Activated B cell treated with CpG ODN at 0.5 μM for 24 hours (primary cell): ENCODE measurements around the gene VEZT. TPM values are rescaled to one million over a fixed set of nuclear protein-coding genes. Genes with fewer than 3 reads are reported as not detected.

Source experiments
- ATAC-seq: fragments of 200-7000 bp; cut with Tn5 transposase; one replicate; pipeline ENCODE4 v1.10.0; 2021; ENCODE audit warnings: low read depth, mild to moderate bottlenecking, moderate library complexity
- CTCF ChIA-PET: fragments of 350-600 bp; sonication (Branson Sonifier 250); formaldehyde crosslinking; loops from one replicate; lab custom pipeline; 2021; ENCODE audit warnings: antibody characterized with exemption; lab: Charles Lee
- POLR2A ChIA-PET: fragments of 350-600 bp; sonication (Branson Sonifier 250); formaldehyde crosslinking; loops from one replicate; lab custom pipeline; 2021; ENCODE audit warnings: antibody characterized with exemption; lab: Charles Lee
- DNase-seq: peaks from one replicate; pipeline ENCODE4 v3.0.0; 2022
- H3K27ac Mint-ChIP-seq: one replicate; pipeline ENCODE4 v1.8.0; 2020; ENCODE audit warnings: mixed read lengths
- H3K27me3 Mint-ChIP-seq: one replicate; pipeline ENCODE4 v1.8.0; 2021; ENCODE audit warnings: mixed read lengths
- H3K36me3 Mint-ChIP-seq: one replicate; pipeline ENCODE4 v1.8.0; 2021; ENCODE audit warnings: low read depth, mixed read lengths
- H3K4me1 Mint-ChIP-seq: one replicate; pipeline ENCODE4 v1.8.0; 2021; ENCODE audit warnings: mixed read lengths
- H3K4me3 Mint-ChIP-seq: one replicate; pipeline ENCODE4 v1.8.0; 2020; ENCODE audit warnings: mild to moderate bottlenecking, mixed read lengths
- H3K9me3 Mint-ChIP-seq: one replicate; pipeline ENCODE4 v1.8.0; 2020; ENCODE audit warnings: mixed read lengths
- CTCF ChIP-seq: fragments of 200-600 bp; IDR thresholded peaks from one replicate; pipeline ENCODE4 v1.8.0; 2022; ENCODE audit warnings: antibody characterized with exemption, mild to moderate bottlenecking
- intact Hi-C: fragments of 100-400 bp; cut with micrococcal nuclease; formaldehyde crosslinking; loops from one replicate; pipeline ENCODE4 v1.15.1; 2024
- total RNA-seq: library from RNA; stranded (reverse); gene quantifications from 2 replicates; pipeline ENCODE4 v1.2.3, GENCODE V29; 2022

Gene VEZT
- total RNA-seq, 1 donor from 2014 or later, result 58.7 TPM

GRCh38 chr12:95325501-95325900, 107.9 kb downstream of the VEZT start:
- H3K9me3 Mint-ChIP-seq, result no peaks in the 10 kb centered on the region
- ATAC-seq (no peak), DNase-seq (no peak)
- peaks cover 2% of the 10 kb centered on the region for H3K27me3 Mint-ChIP-seq
- no peaks in the 10 kb centered on the region for H3K4me1 Mint-ChIP-seq
- ChIA-PET CTCF (no interaction called here), POLR2A (no interaction called here)
- intact Hi-C loops, result no loop called here
- no peak for TF ChIP-seq CTCF
- H3K4me3 Mint-ChIP-seq, result no peak overlapping the region
- H3K27ac Mint-ChIP-seq, result no peak overlapping the region
- H3K36me3 Mint-ChIP-seq, result no peaks in the 10 kb centered on the region

- DNase-seq, result no peak
- Mint-ChIP-seq H3K27ac (no peak overlapping the region), H3K4me3 (no peak overlapping the region), H3K27me3 (peaks cover 2% of the 10 kb centered on the region), H3K9me3 (no peaks in the 10 kb centered on the region), H3K4me1 (no peaks in the 10 kb centered on the region), H3K36me3 (no peaks in the 10 kb centered on the region)
- no peak for TF ChIP-seq CTCF
- POLR2A ChIA-PET, result no interaction called here
- ATAC-seq, result no peak
- CTCF ChIA-PET, result no interaction called here
- intact Hi-C loops, result no loop called here
Measured at GRCh38 chr12:95326445-95326844, 108.8 kb downstream of the VEZT start.

GRCh38 chr12:95326855-95327254, 109.2 kb downstream of the VEZT start:
- Mint-ChIP-seq H3K4me3 (no peak overlapping the region), H3K9me3 (no peaks in the 10 kb centered on the region), H3K36me3 (no peaks in the 10 kb centered on the region), H3K27ac (no peak overlapping the region), H3K4me1 (no peaks in the 10 kb centered on the region), H3K27me3 (peaks cover 2% of the 10 kb centered on the region)
- POLR2A ChIA-PET, result no interaction called here
- intact Hi-C loops, result no loop called here
- DNase-seq (no peak), ATAC-seq (no peak)
- CTCF ChIA-PET, result no interaction called here
- TF ChIP-seq CTCF, result no peak

GRCh38 chr12:95328708-95329107, 111.1 kb downstream of the VEZT start:
- POLR2A ChIA-PET, result no interaction called here
- no peaks in the 10 kb centered on the region for H3K4me1 Mint-ChIP-seq
- CTCF ChIA-PET, result no interaction called here
- no peak for TF ChIP-seq CTCF
- intact Hi-C loops, result no loop called here
- H3K27me3 Mint-ChIP-seq, result no peaks in the 10 kb centered on the region
- H3K36me3 Mint-ChIP-seq, result no peaks in the 10 kb centered on the region
- H3K9me3 Mint-ChIP-seq, result no peaks in the 10 kb centered on the region
- no peak overlapping the region for H3K4me3 Mint-ChIP-seq
- no peak for ATAC-seq
- H3K27ac Mint-ChIP-seq, result no peak overlapping the region
- no peak for DNase-seq

GRCh38 chr12:95335948-95336347, 118.3 kb downstream of the VEZT start:
- CTCF ChIA-PET, result no interaction called here
- H3K27ac Mint-ChIP-seq, result no peak overlapping the region

More at GRCh38 chr12:95335948-95336347, 118.3 kb downstream of the VEZT start:
- TF ChIP-seq CTCF, result no peak
- Mint-ChIP-seq H3K36me3 (no peaks in the 10 kb centered on the region), H3K4me3 (no peak overlapping the region), H3K9me3 (no peaks in the 10 kb centered on the region), H3K4me1 (no peaks in the 10 kb centered on the region), H3K27me3 (no peaks in the 10 kb centered on the region)
- POLR2A ChIA-PET, result no interaction called here
- DNase-seq (no peak), ATAC-seq (no peak)
- intact Hi-C loops, result no loop called here
